Measurements from ENCODE around the gene TMED7.

GRCh38 chr5:115579747-115580173 lies 46.1 kb downstream of the TMED7 start:
- no peak for TF ChIP-seq EZH2 (IDR thresholded peaks at IDR 0.05; ENCODE audit: low read depth, low read length, severe bottlenecking)
- TF ChIP-seq POLR2A (IDR thresholded peaks at IDR 0.05; ENCODE audit: control extremely low read depth in 1 of 2, low read depth in 2 of 2, low read length in 2 of 2), result no peak
- TF ChIP-seq CTCF (IDR thresholded peaks at IDR 0.05; ENCODE audit: control extremely low read depth in 1 of 3, insufficient read depth in 1 of 3, low read depth in 1 of 3, low read length in 3 of 3), result no peak
- no peak for TF ChIP-seq YY1 (IDR thresholded peaks at IDR 0.05; ENCODE audit: low read depth, low read length)
- no peak for TF ChIP-seq HDAC2 (IDR thresholded peaks at IDR 0.05; ENCODE audit: borderline replicate concordance in 1 of 2, low read depth in 2 of 2, low read length in 2 of 2)
